ENCODE results near the gene POLN.

Gene POLN

DNA sequence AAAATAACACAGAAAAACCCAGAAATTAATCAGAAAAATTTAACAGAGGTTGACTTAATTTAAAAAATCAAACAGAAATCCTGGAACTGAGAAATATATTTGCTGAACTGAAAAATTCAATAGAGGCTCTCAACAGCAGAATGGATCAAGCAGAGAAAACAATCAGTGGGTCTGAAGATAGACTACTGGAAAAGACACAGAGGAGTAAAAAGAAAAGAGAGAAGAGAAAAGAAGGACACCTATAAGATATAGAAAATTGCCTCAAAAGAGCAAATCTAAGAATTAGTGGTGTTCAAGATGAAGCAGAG is 55.1 kb downstream of the POLN start:
- H3K4me1 ChIP-seq (ENCODE audit: control insufficient read depth, insufficient read depth, low read length), result no peaks in the 10 kb centered on the region
- no peak overlapping the region for H3K4me3 ChIP-seq (ENCODE audit: low read length)
- H3K27ac ChIP-seq (ENCODE audit: low read depth, low read length), result no peak overlapping the region
- H3K9ac ChIP-seq (ENCODE audit: low read length), result no peak overlapping the region
- H3K36me3 ChIP-seq (ENCODE audit: control insufficient read depth, insufficient read depth, low read length), result no peaks in the 10 kb centered on the region
- no peaks in the 10 kb centered on the region for H3K27me3 ChIP-seq (ENCODE audit: control insufficient read depth, insufficient read depth, low read length)

DNA sequence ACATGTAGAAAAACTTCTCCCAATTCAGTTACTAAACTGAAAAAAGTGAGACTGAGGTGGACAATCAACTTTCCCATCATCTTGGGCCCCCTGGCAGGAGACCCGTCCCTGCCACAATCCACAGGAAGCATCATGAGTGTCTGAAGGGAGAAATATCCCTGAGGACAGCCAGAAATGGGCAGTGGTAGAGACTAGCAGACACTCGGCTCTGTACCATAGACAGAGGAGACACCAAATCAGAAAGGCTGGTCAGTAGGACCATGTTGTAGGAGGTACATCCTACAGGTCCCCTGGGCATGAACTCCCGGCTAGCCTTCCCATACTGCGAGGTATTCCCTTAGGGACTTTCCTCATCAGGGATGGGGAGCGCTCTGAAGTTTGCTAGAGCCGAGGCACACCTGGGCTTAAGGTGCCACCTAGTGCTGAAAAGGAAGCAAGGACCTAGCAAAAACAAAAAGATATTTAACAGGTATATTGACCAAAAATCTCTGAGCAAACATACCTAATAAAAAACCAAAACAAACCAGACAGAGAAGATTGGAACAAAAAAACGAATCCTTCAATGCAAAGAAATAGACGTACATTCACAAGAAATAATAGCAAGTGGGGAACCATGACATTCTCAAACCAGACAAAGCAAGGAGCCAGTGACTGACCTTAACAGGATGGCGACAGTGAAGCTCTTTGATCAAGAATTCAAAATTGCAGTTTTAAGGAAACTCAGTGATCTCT is 55.6 kb downstream of the POLN start:
- Histone ChIP-seq H3K9ac (ENCODE audit: low read length) (no peak overlapping the region), H3K36me3 (ENCODE audit: control insufficient read depth, insufficient read depth, low read length) (no peaks in the 10 kb centered on the region), H3K4me3 (ENCODE audit: low read length) (no peak overlapping the region), H3K4me1 (ENCODE audit: control insufficient read depth, insufficient read depth, low read length) (no peaks in the 10 kb centered on the region), H3K27me3 (ENCODE audit: control insufficient read depth, insufficient read depth, low read length) (no peaks in the 10 kb centered on the region), H3K27ac (ENCODE audit: low read depth, low read length) (no peak overlapping the region)

DNA sequence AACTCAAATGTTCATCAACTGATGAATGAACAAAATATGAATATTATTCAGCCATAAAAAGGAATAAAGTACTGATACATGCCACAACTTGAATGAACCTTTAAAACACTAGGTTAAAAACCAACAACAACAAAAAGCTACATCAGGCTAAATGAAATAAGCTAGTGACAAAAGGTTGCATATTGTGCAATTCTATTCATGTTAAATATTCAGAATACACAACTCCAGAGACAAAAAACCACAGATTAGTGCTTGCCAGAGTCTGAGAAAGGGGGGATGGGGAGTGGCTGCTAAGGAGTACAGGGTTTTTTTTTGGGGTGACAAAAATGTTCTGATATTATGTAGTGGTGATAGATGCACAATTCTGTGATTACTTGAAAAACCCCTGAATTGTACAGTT is 58.5 kb downstream of the POLN start:
- no peak overlapping the region for H3K4me3 ChIP-seq (ENCODE audit: low read length)
- H3K27ac ChIP-seq (ENCODE audit: low read depth, low read length), result no peak overlapping the region
- no peaks in the 10 kb centered on the region for H3K4me1 ChIP-seq (ENCODE audit: control insufficient read depth, insufficient read depth, low read length)
- H3K27me3 ChIP-seq (ENCODE audit: control insufficient read depth, insufficient read depth, low read length), result no peaks in the 10 kb centered on the region
- no peaks in the 10 kb centered on the region for H3K36me3 ChIP-seq (ENCODE audit: control insufficient read depth, insufficient read depth, low read length)
- no peak overlapping the region for H3K9ac ChIP-seq (ENCODE audit: low read length)

DNA sequence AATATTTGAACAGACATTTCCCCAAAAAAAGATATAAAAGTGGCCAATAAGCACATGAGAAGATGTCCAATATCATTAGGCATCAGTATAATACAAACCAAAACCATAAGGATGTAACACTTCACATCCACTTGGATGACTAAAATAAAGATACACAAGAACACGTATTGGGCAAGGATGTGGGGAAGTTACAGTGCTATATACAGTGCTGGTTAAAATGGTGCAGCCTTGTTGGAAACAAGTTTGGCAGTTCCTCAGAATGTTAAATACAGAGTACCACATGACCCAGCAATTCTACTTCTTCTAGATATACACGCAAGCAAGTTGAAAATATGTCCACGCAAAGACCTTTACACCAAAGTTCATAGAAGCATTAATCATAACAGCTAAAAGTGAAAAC is 58.9 kb downstream of the POLN start:
- Histone ChIP-seq H3K27ac (ENCODE audit: low read depth, low read length) (no peak overlapping the region), H3K27me3 (ENCODE audit: control insufficient read depth, insufficient read depth, low read length) (no peaks in the 10 kb centered on the region), H3K36me3 (ENCODE audit: control insufficient read depth, insufficient read depth, low read length) (no peaks in the 10 kb centered on the region), H3K9ac (ENCODE audit: low read length) (no peak overlapping the region), H3K4me1 (ENCODE audit: control insufficient read depth, insufficient read depth, low read length) (no peaks in the 10 kb centered on the region), H3K4me3 (ENCODE audit: low read length) (no peak overlapping the region)

DNA sequence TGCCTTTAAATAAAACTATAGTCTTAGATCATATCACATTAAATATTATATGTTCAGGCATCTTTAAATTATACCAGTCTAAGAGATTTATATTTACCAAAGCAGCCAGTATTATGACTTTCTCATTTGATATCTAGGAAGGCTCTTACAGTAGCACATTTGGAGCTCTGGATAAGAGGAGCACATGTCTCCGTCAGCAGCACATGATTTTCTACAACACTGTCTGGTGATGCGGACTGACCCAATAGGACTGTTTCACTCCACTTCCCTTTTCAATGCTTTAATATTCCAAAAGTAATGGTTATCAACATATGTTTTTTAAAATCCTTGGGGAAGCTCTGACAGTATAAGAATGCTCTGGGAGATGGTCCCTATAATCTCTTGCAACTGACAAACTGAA is 61.5 kb downstream of the POLN start:
- no peak overlapping the region for H3K9ac ChIP-seq (ENCODE audit: low read length)
- H3K27me3 ChIP-seq (ENCODE audit: control insufficient read depth, insufficient read depth, low read length), result no peaks in the 10 kb centered on the region
- H3K36me3 ChIP-seq (ENCODE audit: control insufficient read depth, insufficient read depth, low read length), result no peaks in the 10 kb centered on the region
- no peak overlapping the region for H3K4me3 ChIP-seq (ENCODE audit: low read length)
- H3K27ac ChIP-seq (ENCODE audit: low read depth, low read length), result no peak overlapping the region
- H3K4me1 ChIP-seq (ENCODE audit: control insufficient read depth, insufficient read depth, low read length), result no peaks in the 10 kb centered on the region

DNA sequence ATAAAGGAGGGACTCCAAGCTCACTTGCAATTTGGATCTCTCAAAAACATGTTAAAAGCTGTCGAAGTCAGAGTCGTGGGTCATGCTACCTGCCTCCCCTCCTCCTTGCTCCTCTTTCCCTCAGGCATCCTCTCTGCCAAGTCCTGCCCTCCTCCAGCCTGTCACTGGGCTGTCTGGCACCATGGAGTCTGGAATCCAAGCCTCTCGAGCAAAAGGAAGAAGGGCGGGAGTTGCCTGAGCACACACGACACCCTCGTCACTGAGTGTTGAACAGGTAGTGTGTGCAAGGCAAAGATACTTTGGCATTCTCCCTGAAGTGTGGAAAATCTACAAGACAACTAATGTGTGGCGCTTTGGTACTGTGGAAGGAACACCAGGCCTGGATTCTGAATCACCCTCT is 62.2 kb downstream of the POLN start:
- Histone ChIP-seq H3K27me3 (ENCODE audit: control insufficient read depth, insufficient read depth, low read length) (no peaks in the 10 kb centered on the region), H3K36me3 (ENCODE audit: control insufficient read depth, insufficient read depth, low read length) (no peaks in the 10 kb centered on the region), H3K4me1 (ENCODE audit: control insufficient read depth, insufficient read depth, low read length) (no peaks in the 10 kb centered on the region), H3K27ac (ENCODE audit: low read depth, low read length) (no peak overlapping the region), H3K9ac (ENCODE audit: low read length) (no peak overlapping the region), H3K4me3 (ENCODE audit: low read length) (no peak overlapping the region)

DNA sequence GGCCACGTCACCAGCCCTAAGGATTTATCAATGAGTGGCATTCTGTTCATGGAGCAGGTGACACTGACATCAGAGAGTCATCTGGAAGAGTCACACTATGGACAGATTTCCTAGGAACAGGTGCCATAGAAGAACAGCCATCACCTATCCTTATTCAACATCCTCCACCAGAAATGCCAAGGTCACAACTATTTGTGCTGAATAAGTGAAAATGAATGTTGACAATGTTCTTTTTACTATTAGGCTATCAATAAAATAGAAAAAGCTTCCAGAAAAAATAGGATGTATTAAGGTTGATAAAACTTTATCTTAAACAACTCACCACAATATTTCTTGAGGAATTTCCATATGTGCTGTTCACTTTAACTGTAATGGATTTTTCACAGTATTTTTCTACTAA is 62.9 kb downstream of the POLN start:
- H3K4me3 ChIP-seq (ENCODE audit: low read length), result no peak overlapping the region

DNA sequence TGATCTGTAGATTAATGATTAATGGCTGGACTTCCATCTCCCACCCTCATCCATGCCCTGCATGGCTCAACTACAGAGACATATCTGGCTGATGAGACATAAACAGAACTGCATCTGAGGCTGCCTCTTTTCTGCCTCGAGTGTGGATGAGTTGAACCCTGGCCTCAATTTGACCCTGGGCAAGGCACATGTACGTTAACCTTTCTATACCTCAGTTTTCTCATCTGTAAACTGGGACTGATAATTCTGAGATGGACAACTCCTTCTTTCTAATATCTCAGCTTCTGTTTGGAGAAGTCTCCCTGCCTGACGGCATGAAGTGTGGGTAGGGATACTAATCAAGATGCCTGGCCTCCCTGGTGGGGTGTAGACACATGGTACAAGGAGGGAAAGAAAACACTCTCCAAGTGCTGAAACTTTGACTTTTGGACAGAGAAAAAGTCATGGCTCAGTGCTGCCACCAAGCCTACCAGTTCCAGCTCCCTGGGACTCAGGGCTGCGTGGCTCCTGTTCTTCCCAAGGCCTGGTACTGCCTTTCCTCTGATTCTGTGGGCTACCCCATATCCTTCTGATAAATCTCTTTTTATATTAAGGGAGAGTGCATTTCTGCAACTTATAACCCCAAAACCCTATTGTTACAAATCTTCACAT is 64.4 kb downstream of the POLN start:
- no peak overlapping the region for H3K9ac ChIP-seq (ENCODE audit: low read length)
- no peaks in the 10 kb centered on the region for H3K27me3 ChIP-seq (ENCODE audit: control insufficient read depth, insufficient read depth, low read length)
- no peaks in the 10 kb centered on the region for H3K4me1 ChIP-seq (ENCODE audit: control insufficient read depth, insufficient read depth, low read length)
- no peaks in the 10 kb centered on the region for H3K36me3 ChIP-seq (ENCODE audit: control insufficient read depth, insufficient read depth, low read length)
- H3K27ac ChIP-seq (ENCODE audit: low read depth, low read length), result no peak overlapping the region
- H3K4me3 ChIP-seq (ENCODE audit: low read length), result no peak overlapping the region

More for the DNA sequence above, 62.9 kb downstream of the POLN start:
- H3K9ac ChIP-seq (ENCODE audit: low read length), result no peak overlapping the region
- no peaks in the 10 kb centered on the region for H3K27me3 ChIP-seq (ENCODE audit: control insufficient read depth, insufficient read depth, low read length)
- H3K27ac ChIP-seq (ENCODE audit: low read depth, low read length), result no peak overlapping the region
- H3K36me3 ChIP-seq (ENCODE audit: control insufficient read depth, insufficient read depth, low read length), result no peaks in the 10 kb centered on the region
- H3K4me1 ChIP-seq (ENCODE audit: control insufficient read depth, insufficient read depth, low read length), result no peaks in the 10 kb centered on the region

DNA sequence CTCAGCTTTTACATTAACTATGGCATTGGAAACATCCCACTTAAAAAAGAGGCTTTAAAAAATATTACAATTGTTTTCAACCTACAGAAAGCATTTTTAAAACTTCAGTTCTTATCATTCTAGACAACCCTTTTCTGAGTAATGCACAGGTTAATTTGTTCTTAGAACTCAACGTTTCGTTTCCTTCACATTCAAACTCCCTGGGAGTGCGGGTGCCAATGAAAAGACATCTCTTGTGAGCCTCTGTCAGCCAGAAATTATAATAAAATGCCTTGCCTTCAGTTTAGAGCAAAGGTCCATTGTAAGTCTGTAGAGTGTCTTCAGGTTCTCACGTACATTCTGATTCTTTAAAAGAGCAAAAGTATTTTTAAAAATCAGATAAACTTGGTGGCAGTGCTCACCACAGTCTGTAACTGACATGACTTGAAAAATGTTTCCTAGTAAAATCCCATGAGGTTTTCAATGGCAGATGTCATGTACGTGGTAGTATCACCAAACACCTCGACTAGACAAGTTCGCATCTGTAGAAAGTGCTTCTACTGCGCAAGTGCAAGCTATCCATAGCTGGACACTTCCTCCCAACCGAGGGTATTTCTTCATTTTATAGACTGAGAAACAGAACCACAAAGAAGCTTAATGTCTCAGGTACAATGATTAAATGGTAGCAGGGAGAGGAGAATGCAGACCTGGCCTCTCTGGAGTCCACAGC is 65.8 kb downstream of the POLN start:
- Histone ChIP-seq H3K27me3 (ENCODE audit: control insufficient read depth, insufficient read depth, low read length) (no peaks in the 10 kb centered on the region), H3K4me1 (ENCODE audit: control insufficient read depth, insufficient read depth, low read length) (no peaks in the 10 kb centered on the region), H3K9ac (ENCODE audit: low read length) (no peak overlapping the region), H3K36me3 (ENCODE audit: control insufficient read depth, insufficient read depth, low read length) (no peaks in the 10 kb centered on the region), H3K4me3 (ENCODE audit: low read length) (no peak overlapping the region), H3K27ac (ENCODE audit: low read depth, low read length) (no peak overlapping the region)

DNA sequence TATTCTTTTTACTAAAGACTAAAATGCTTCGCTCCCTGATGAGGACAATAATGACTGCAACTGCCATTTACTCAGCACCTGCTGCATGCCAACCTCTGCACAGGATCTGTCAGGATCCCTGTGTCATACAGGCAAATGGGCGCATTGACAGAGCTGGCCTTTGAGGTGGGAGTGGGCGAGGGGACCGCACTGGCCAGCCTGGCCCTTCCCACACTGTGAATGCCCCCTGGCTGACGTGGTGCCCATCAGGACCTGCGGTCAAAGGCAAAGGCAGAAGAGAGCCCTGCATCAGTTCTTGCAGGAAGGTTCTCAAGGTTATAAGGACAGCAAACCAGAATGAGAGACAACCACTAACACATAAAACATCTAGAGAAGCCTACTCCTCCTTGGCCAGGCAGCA is 67.9 kb downstream of the POLN start:
- Histone ChIP-seq H3K4me3 (ENCODE audit: low read length) (no peak overlapping the region), H3K27ac (ENCODE audit: low read depth, low read length) (no peak overlapping the region), H3K9ac (ENCODE audit: low read length) (no peak overlapping the region), H3K4me1 (ENCODE audit: control insufficient read depth, insufficient read depth, low read length) (no peaks in the 10 kb centered on the region), H3K36me3 (ENCODE audit: control insufficient read depth, insufficient read depth, low read length) (no peaks in the 10 kb centered on the region), H3K27me3 (ENCODE audit: control insufficient read depth, insufficient read depth, low read length) (no peaks in the 10 kb centered on the region)

DNA sequence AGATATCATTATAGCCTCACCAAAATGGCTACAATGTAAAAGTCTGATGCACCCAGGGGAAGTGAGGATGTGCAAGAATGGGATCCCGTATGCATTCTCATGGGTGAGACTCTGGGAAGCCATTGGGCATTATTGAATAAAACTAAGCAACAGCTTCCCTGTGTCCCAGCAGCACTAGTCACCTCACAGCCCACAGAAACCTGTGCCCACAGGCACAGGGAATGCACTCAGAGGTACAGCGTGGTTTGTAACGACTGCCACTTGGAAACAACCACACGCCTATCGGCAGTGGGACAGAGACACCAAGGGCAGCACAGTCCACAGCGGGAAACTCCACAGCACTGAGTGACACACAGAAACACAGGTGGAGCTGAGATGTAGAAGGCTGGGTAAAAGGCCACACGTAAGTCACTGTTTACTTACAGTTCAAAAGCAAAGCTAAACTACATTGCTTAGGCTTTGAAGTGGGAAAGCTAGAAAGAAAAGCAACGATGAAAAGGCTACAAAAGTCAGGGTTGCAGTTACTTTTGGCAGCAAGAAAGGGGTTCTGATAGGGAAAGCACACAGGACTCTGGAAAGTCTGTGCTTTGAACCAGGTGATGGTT is 69.2 kb downstream of the POLN start:
- Histone ChIP-seq H3K27ac (ENCODE audit: low read depth, low read length) (no peak overlapping the region), H3K36me3 (ENCODE audit: control insufficient read depth, insufficient read depth, low read length) (no peaks in the 10 kb centered on the region), H3K27me3 (ENCODE audit: control insufficient read depth, insufficient read depth, low read length) (no peaks in the 10 kb centered on the region), H3K4me3 (ENCODE audit: low read length) (no peak overlapping the region), H3K9ac (ENCODE audit: low read length) (no peak overlapping the region), H3K4me1 (ENCODE audit: control insufficient read depth, insufficient read depth, low read length) (no peaks in the 10 kb centered on the region)

DNA sequence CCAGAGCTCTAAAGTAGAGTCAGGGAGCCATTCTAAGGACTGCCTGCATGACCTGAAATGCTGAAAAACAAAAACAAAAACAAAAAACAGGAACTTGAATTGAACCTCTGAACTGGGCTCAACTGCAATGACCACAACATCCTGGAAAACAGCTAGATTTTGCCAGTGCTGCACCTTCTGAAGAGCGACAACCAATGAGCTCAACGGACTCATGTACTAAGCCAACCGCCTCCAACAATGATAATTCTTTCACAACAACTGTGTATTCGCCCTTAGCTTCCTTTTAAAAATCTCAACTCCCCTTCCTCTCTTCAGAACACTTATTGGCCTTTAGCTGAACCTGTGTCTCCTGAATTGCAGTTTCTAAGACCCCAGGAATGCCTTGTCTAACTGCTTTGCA is 69.8 kb downstream of the POLN start:
- no peaks in the 10 kb centered on the region for H3K27me3 ChIP-seq (ENCODE audit: control insufficient read depth, insufficient read depth, low read length)
- H3K4me3 ChIP-seq (ENCODE audit: low read length), result no peak overlapping the region
- H3K4me1 ChIP-seq (ENCODE audit: control insufficient read depth, insufficient read depth, low read length), result no peaks in the 10 kb centered on the region
- H3K9ac ChIP-seq (ENCODE audit: low read length), result no peak overlapping the region
- H3K36me3 ChIP-seq (ENCODE audit: control insufficient read depth, insufficient read depth, low read length), result no peaks in the 10 kb centered on the region
- no peak overlapping the region for H3K27ac ChIP-seq (ENCODE audit: low read depth, low read length)
